Liver (tissue), 10 donors: ENCODE results near the gene FKRP. TPM values are rescaled to one million over a fixed set of nuclear protein-coding genes. Genes with fewer than 3 reads are reported as not detected.

Experiments
- DNase-seq: peaks from one replicate; pipeline ENCODE4 v3.0.0-alpha.2; 2017; ENCODE audit warnings: low spot score
- H3K27ac ChIP-seq, 2 donors: one replicate each; pipeline ENCODE4 v1.7.0; 2013; ENCODE audit warnings: inconsistent platforms in 2 of 2, low read length in 2 of 2, control low read depth in 1 of 2, low read depth in 1 of 2, mild to moderate bottlenecking in 1 of 2
- H3K27me3 ChIP-seq, 4 donors: one replicate each; pipeline versions ENCODE4 v1.6.1 to v1.7.0; 2013; ENCODE audit warnings: low read length in 3 of 4, inconsistent platforms in 1 of 4, mild to moderate bottlenecking in 1 of 4, moderate library complexity in 1 of 4; ENCODE audit not compliant: control insufficient read depth in 4 of 4, insufficient read depth in 4 of 4
- H3K36me3 ChIP-seq, 4 donors: one replicate each; pipeline versions ENCODE4 v1.6.1 to v1.7.0; 2013; ENCODE audit warnings: low read length in 3 of 4, mild to moderate bottlenecking in 3 of 4, low read depth in 1 of 4, moderate library complexity in 1 of 4; ENCODE audit not compliant: control insufficient read depth in 4 of 4, insufficient read depth in 3 of 4
- H3K4me1 ChIP-seq, 4 donors: one replicate each; pipeline versions ENCODE4 v1.6.1 to v1.7.0; 2013; ENCODE audit warnings: low read length in 3 of 4, mild to moderate bottlenecking in 3 of 4, moderate library complexity in 1 of 4; ENCODE audit not compliant: control insufficient read depth in 4 of 4, insufficient read depth in 4 of 4
- H3K4me3 ChIP-seq, 3 donors: one replicate each; pipeline versions ENCODE4 v1.6.1 to v1.7.0; 2013; ENCODE audit warnings: low read length in 3 of 3, control low read depth in 1 of 3, low read depth in 1 of 3, mild to moderate bottlenecking in 1 of 3
- H3K9ac ChIP-seq, 2 donors: one replicate each; pipeline ENCODE4 v1.7.0; 2013; ENCODE audit warnings: low read length in 2 of 2, mild to moderate bottlenecking in 2 of 2, moderate library complexity in 2 of 2, control low read depth in 1 of 2, low read depth in 1 of 2
- H3K9me3 ChIP-seq, 4 donors: one replicate each; pipeline versions ENCODE4 v1.6.1 to v1.7.0; 2013; ENCODE audit warnings: low read length in 3 of 4; ENCODE audit not compliant: control insufficient read depth in 4 of 4
- EGR1 ChIP-seq, 2 donors: IDR thresholded peaks; 2 replicates each; pipeline ENCODE4 v1.6.1; 2016 to 2018; ENCODE audit warnings: antibody characterized with exemption in 2 of 2, low read depth in 2 of 2
- FOXA1 ChIP-seq: IDR thresholded peaks from 2 replicates; pipeline ENCODE4 v1.6.1; 2016; ENCODE audit warnings: antibody characterized with exemption
- FOXA2 ChIP-seq: IDR thresholded peaks from 2 replicates; pipeline ENCODE4 v1.6.1; 2016; ENCODE audit warnings: antibody characterized with exemption
- GABPA ChIP-seq, 2 donors: IDR thresholded peaks in 1 of 2; conservative IDR thresholded peaks in 1 of 2; 2 replicates each; pipeline ENCODE4 v1.6.1; 2016; ENCODE audit warnings: antibody characterized with exemption in 2 of 2, mild to moderate bottlenecking in 1 of 2, moderate library complexity in 1 of 2
- HNF4A ChIP-seq, 2 donors: conservative IDR thresholded peaks; 2 replicates each; pipeline ENCODE4 v1.6.1; 2016; ENCODE audit warnings: antibody characterized with exemption in 2 of 2, mild to moderate bottlenecking in 2 of 2
- HNF4G ChIP-seq: IDR thresholded peaks from 2 replicates; pipeline ENCODE4 v1.6.1; 2016; ENCODE audit warnings: antibody characterized with exemption
- JUND ChIP-seq, 2 donors: IDR thresholded peaks; 2 replicates each; pipeline ENCODE4 v1.6.1; 2016; ENCODE audit warnings: antibody characterized with exemption in 2 of 2
- NR2F2 ChIP-seq: IDR thresholded peaks from 2 replicates; pipeline ENCODE4 v1.6.1; 2016; ENCODE audit warnings: antibody characterized with exemption
- RAD21 ChIP-seq, 2 donors: IDR thresholded peaks; 2 replicates each; pipeline ENCODE4 v1.6.1; 2016; ENCODE audit warnings: antibody characterized with exemption in 2 of 2, mild to moderate bottlenecking in 2 of 2
- RXRA ChIP-seq, 2 donors: IDR thresholded peaks; 2 replicates each; pipeline ENCODE4 v1.6.1; 2017 to 2018; ENCODE audit warnings: antibody characterized with exemption in 2 of 2, mild to moderate bottlenecking in 1 of 2
- SP1 ChIP-seq: IDR thresholded peaks from 2 replicates; pipeline ENCODE4 v1.6.1; 2018; ENCODE audit warnings: antibody characterized with exemption, mild to moderate bottlenecking
- TAF1 ChIP-seq: conservative IDR thresholded peaks from 2 replicates; pipeline ENCODE4 v1.6.1; 2016; ENCODE audit warnings: antibody characterized with exemption, mild to moderate bottlenecking
- YY1 ChIP-seq: IDR thresholded peaks from 2 replicates; pipeline ENCODE4 v1.6.1; 2016; ENCODE audit warnings: antibody characterized with exemption, mild to moderate bottlenecking
- WGBS: extraction: QIAGEN DNeasy Blood & Tissue Kit; methylation state at CpG from one replicate; pipeline ENCODE4 v1.1.7; 2013; 5-methylcytosine and 5-hydroxymethylcytosine counted together
- polyA plus RNA-seq, 2 donors: library from polyadenylated mRNA; stranded (reverse) in 1 of 2; unstranded in 1 of 2; fragments of 200-250 nt in 1 of 2; fragments of >200 nt in 1 of 2; fragmentation: Nextera tagmentation in 1 of 2; extraction: Ambion mirVana in 1 of 2; gene quantifications; one replicate each; pipeline versions ENCODE4 v1.2.1 to v1.2.3, GENCODE V29; 2013 to 2015
- small RNA-seq: library from RNA; depleted of rRNA; stranded (forward); fragments of <200 nt; gene quantifications from one replicate; pipeline ENCODE3, GENCODE V24; 2014
- total RNA-seq, 2 donors: library from RNA; depleted of rRNA; stranded (reverse); fragments of >200 nt; gene quantifications; one replicate each; pipeline ENCODE4 v1.2.3, GENCODE V29; 2014
- TF ChIP-seq, protein P1 (sequence below): IDR thresholded peaks from 2 replicates; pipeline ENCODE4 v1.6.1; 2016; ENCODE audit warnings: antibody characterized with exemption
- TF ChIP-seq, protein P2 (sequence below): IDR thresholded peaks from 2 replicates; pipeline ENCODE4 v1.6.1; 2016; ENCODE audit warnings: antibody characterized with exemption
- TF ChIP-seq, protein P3 (sequence below): IDR thresholded peaks from 2 replicates; pipeline ENCODE4 v1.6.1; 2016; ENCODE audit warnings: antibody characterized with exemption
- TF ChIP-seq, protein P4 (sequence below): IDR thresholded peaks from 2 replicates; pipeline ENCODE4 v1.6.1; 2016; ENCODE audit warnings: antibody characterized with exemption, mild to moderate bottlenecking
- TF ChIP-seq, protein P5 (sequence below): fragments of 150-350 bp; IDR thresholded peaks from 2 replicates; pipeline ENCODE4 v1.5.1; 2017; ENCODE audit warnings: improper control_type of control experiment, low read depth, low read length; ENCODE audit not compliant: missing input control
- donor health status: healthy.
- donor health status: healthy.
- donor health status: healthy.
- donor health status: healthy.
- donor health status: healthy.

Gene FKRP
- total and polyA plus RNA-seq, 4 donors, result 2.5 to 11.1 (median 8.1) TPM

DNA sequence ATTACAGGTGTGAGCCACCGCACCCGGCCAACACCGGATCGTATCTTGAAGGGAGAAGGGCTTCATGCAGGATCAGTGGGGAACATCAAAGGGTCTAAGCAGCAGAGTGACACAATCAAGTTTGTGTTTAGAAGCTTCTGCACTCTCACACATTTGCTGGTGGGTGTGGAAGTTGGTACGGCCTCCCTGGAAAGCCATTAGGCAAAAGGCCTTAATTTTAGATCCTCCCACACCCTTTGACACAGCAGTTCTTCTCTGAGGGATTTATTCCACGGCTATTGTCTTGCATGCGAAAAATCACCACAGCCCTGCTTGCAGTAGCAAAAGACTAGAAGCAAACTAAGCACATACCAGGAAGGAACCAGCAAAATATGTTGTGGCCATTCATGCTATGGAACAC is 60.8 kb downstream of the FKRP start:
- TF ChIP-seq TAF1, result no peak
- TF ChIP-seq FOXA2, result no peak
- TF ChIP-seq RAD21 (IDR thresholded peaks at IDR 0.05), result no peak
- no peak for TF ChIP-seq YY1
- TF ChIP-seq, protein P1, sequence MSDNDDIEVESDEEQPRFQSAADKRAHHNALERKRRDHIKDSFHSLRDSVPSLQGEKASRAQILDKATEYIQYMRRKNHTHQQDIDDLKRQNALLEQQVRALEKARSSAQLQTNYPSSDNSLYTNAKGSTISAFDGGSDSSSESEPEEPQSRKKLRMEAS, result no peak
- TF ChIP-seq NR2F2, result no peak
- TF ChIP-seq GABPA (IDR thresholded peaks at IDR 0.05 in 1 of 2, conservative IDR thresholded peaks at IDR 0.05 in 1 of 2), result no peak
- TF ChIP-seq, protein P2, sequence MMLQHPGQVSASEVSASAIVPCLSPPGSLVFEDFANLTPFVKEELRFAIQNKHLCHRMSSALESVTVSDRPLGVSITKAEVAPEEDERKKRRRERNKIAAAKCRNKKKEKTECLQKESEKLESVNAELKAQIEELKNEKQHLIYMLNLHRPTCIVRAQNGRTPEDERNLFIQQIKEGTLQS, result no peak
- no peak for TF ChIP-seq FOXA1
- TF ChIP-seq EGR1 (IDR thresholded peaks at IDR 0.05; ENCODE audit: low read depth in 2 of 2), result no peak
- no peak for TF ChIP-seq SP1
- TF ChIP-seq HNF4A (conservative IDR thresholded peaks at IDR 0.05), result no peak
- TF ChIP-seq HNF4G, result no peak
- TF ChIP-seq, protein P3, sequence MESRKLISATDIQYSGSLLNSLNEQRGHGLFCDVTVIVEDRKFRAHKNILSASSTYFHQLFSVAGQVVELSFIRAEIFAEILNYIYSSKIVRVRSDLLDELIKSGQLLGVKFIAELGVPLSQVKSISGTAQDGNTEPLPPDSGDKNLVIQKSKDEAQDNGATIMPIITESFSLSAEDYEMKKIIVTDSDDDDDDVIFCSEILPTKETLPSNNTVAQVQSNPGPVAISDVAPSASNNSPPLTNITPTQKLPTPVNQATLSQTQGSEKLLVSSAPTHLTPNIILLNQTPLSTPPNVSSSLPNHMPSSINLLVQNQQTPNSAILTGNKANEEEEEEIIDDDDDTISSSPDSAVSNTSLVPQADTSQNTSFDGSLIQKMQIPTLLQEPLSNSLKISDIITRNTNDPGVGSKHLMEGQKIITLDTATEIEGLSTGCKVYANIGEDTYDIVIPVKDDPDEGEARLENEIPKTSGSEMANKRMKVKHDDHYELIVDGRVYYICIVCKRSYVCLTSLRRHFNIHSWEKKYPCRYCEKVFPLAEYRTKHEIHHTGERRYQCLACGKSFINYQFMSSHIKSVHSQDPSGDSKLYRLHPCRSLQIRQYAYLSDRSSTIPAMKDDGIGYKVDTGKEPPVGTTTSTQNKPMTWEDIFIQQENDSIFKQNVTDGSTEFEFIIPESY, result no peak
- no peak for TF ChIP-seq RXRA (IDR thresholded peaks at IDR 0.05)
- TF ChIP-seq JUND (IDR thresholded peaks at IDR 0.05), result no peak
- TF ChIP-seq, protein P4, sequence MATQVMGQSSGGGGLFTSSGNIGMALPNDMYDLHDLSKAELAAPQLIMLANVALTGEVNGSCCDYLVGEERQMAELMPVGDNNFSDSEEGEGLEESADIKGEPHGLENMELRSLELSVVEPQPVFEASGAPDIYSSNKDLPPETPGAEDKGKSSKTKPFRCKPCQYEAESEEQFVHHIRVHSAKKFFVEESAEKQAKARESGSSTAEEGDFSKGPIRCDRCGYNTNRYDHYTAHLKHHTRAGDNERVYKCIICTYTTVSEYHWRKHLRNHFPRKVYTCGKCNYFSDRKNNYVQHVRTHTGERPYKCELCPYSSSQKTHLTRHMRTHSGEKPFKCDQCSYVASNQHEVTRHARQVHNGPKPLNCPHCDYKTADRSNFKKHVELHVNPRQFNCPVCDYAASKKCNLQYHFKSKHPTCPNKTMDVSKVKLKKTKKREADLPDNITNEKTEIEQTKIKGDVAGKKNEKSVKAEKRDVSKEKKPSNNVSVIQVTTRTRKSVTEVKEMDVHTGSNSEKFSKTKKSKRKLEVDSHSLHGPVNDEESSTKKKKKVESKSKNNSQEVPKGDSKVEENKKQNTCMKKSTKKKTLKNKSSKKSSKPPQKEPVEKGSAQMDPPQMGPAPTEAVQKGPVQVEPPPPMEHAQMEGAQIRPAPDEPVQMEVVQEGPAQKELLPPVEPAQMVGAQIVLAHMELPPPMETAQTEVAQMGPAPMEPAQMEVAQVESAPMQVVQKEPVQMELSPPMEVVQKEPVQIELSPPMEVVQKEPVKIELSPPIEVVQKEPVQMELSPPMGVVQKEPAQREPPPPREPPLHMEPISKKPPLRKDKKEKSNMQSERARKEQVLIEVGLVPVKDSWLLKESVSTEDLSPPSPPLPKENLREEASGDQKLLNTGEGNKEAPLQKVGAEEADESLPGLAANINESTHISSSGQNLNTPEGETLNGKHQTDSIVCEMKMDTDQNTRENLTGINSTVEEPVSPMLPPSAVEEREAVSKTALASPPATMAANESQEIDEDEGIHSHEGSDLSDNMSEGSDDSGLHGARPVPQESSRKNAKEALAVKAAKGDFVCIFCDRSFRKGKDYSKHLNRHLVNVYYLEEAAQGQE, result no peak
- TF ChIP-seq, protein P5, sequence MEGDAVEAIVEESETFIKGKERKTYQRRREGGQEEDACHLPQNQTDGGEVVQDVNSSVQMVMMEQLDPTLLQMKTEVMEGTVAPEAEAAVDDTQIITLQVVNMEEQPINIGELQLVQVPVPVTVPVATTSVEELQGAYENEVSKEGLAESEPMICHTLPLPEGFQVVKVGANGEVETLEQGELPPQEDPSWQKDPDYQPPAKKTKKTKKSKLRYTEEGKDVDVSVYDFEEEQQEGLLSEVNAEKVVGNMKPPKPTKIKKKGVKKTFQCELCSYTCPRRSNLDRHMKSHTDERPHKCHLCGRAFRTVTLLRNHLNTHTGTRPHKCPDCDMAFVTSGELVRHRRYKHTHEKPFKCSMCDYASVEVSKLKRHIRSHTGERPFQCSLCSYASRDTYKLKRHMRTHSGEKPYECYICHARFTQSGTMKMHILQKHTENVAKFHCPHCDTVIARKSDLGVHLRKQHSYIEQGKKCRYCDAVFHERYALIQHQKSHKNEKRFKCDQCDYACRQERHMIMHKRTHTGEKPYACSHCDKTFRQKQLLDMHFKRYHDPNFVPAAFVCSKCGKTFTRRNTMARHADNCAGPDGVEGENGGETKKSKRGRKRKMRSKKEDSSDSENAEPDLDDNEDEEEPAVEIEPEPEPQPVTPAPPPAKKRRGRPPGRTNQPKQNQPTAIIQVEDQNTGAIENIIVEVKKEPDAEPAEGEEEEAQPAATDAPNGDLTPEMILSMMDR, result no peak
- Histone ChIP-seq H3K4me1 (peaks cover 0 to 6% (median 5%) of the 10 kb centered on the region in 4 donors), H3K9me3 (no peaks in the 10 kb centered on the region), H3K9ac (no peak overlapping the region), H3K36me3 (no peaks in the 10 kb centered on the region), H3K4me3 (no peak overlapping the region), H3K27ac (no peak overlapping the region), H3K27me3 (no peaks in the 10 kb centered on the region)
- no peak for DNase-seq
- 91% methylated on average over 7 of the region's 7 CpGs for WGBS

Small RNA genes within 50 kb of the gene (small RNA-seq; reads per million reads assigned to genes)
- not detected for gene MIR320E
- not detected for gene RF00019

Other genes starting within 250 kb of the FKRP start
- 100 to 1,000 TPM in 1 of 2 donors, 10 to 100 TPM in 1; 73.3 to 112 TPM for gene CALM3, start 144.7 kb upstream of the FKRP start, total RNA-seq
- gene CALM3, start 144.7 kb upstream of the FKRP start, polyA plus RNA-seq, result 10 to 100 TPM; 51.4 to 90.0 TPM
- 1 to 10 TPM; 1.4 to 2.8 TPM for gene PTGIR, start 121.0 kb upstream of the FKRP start, total RNA-seq
- gene PTGIR, start 121.0 kb upstream of the FKRP start, polyA plus RNA-seq, result 1 to 10 TPM; 2.9 to 5.9 TPM
- not detected for gene GNG8, start 109.9 kb upstream of the FKRP start, total RNA-seq
- not detected for gene GNG8, start 109.9 kb upstream of the FKRP start, polyA plus RNA-seq
- 1 to 10 TPM; 1.0 to 1.1 TPM for gene DACT3, start 84.9 kb upstream of the FKRP start, total RNA-seq
- 1 to 10 TPM in 1 of 2 donors, under 1 TPM in 1; 0.32 to 1.4 TPM for gene DACT3, start 84.9 kb upstream of the FKRP start, polyA plus RNA-seq
- gene PRKD2, start 28.9 kb upstream of the FKRP start, total RNA-seq, result 10 to 100 TPM in 1 of 2 donors, 1 to 10 TPM in 1; 8.5 to 14.4 TPM
- gene PRKD2, start 28.9 kb upstream of the FKRP start, polyA plus RNA-seq, result 10 to 100 TPM in 1 of 2 donors, 1 to 10 TPM in 1; 7.3 to 10.0 TPM
- gene STRN4, start 393 bp downstream of the FKRP start, total RNA-seq, result 10 to 100 TPM; 29.4 to 29.9 TPM
- gene STRN4, start 393 bp downstream of the FKRP start, polyA plus RNA-seq, result 10 to 100 TPM in 1 of 2 donors, 1 to 10 TPM in 1; 9.5 to 20.2 TPM
- gene SLC1A5, start 42.5 kb downstream of the FKRP start, total RNA-seq, result 10 to 100 TPM in 1 of 2 donors, 1 to 10 TPM in 1; 6.2 to 90.8 TPM
- 1 to 10 TPM; 1.5 to 6.0 TPM for gene SLC1A5, start 42.5 kb downstream of the FKRP start, polyA plus RNA-seq
- 10 to 100 TPM; 28.3 to 71.2 TPM for gene AP2S1, start 104.8 kb downstream of the FKRP start, total RNA-seq
- gene AP2S1, start 104.8 kb downstream of the FKRP start, polyA plus RNA-seq, result 100 to 1,000 TPM in 1 of 2 donors, 10 to 100 TPM in 1; 86.9 to 168 TPM
- gene ARHGAP35, start 114.9 kb downstream of the FKRP start, total RNA-seq, result 10 to 100 TPM; 26.3 to 49.2 TPM
- gene ARHGAP35, start 114.9 kb downstream of the FKRP start, polyA plus RNA-seq, result 10 to 100 TPM; 15.5 to 17.2 TPM